ENCODE measurements around the gene IZUMO4.

DNA sequence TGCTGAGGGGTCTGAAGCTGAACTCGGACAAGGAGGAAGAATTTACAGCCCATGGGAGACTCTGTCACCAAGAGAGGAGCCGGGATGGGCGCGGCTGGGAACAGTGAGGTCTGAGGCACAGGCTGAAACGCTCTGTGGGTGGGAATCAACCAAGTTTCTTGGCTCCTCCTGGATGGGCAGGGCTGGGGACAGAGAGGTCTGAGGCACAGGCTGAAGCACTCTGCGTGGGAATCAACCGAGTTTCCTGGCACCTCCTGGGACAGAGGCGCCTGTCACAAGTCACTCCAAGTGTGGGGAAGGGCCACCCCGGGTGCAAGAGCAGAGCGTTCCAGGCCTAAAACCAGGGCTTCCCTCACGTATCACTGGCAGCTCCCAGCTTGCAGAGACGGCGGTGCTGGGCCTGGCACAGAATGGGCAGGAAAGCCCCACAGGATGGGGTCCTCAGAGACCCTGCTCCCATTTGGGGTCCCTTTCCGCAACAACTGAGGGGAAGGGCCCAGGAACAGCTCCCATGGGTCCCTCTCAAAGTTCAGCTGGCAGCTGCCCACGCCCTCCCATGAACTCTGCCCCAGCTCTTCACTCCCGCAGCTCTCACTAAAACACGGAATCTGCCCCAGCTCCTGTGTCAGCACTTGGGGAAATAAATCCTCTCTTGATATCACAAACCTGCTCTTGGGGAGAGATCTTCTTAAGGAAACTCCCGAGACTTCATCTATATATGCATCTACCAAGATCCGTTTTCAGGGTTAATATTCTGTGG lies 36.2 kb downstream of the IZUMO4 start:
- no peak for TF ChIP-seq POLR2A (IDR thresholded peaks at IDR 0.05)
- TF ChIP-seq, protein P1, sequence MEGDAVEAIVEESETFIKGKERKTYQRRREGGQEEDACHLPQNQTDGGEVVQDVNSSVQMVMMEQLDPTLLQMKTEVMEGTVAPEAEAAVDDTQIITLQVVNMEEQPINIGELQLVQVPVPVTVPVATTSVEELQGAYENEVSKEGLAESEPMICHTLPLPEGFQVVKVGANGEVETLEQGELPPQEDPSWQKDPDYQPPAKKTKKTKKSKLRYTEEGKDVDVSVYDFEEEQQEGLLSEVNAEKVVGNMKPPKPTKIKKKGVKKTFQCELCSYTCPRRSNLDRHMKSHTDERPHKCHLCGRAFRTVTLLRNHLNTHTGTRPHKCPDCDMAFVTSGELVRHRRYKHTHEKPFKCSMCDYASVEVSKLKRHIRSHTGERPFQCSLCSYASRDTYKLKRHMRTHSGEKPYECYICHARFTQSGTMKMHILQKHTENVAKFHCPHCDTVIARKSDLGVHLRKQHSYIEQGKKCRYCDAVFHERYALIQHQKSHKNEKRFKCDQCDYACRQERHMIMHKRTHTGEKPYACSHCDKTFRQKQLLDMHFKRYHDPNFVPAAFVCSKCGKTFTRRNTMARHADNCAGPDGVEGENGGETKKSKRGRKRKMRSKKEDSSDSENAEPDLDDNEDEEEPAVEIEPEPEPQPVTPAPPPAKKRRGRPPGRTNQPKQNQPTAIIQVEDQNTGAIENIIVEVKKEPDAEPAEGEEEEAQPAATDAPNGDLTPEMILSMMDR (IDR thresholded peaks at IDR 0.05): no peak
